Esophagus muscularis mucosa (tissue), 4 donors: ENCODE data around the gene TMEM198. TPM values are rescaled to one million over a fixed set of nuclear protein-coding genes. Genes with fewer than 3 reads are reported as not detected.

Experiments used
- DNase-seq: peaks from one replicate; pipeline ENCODE4 v3.0.0-alpha.2; 2017; ENCODE audit errors: extremely low spot score
- H3K27ac ChIP-seq, 4 donors: fragments of 200-600 bp; sonication (generic); replicated peaks in 1 of 4; 1 replicate in 3 of 4; 2 replicates in 1 of 4; pipeline ENCODE4 v1.5.1; 2016 to 2019; ENCODE audit warnings: mild to moderate bottlenecking in 1 of 4
- H3K27me3 ChIP-seq, 4 donors: fragments of 200-600 bp; sonication (generic); one replicate each; pipeline versions ENCODE4 v1.5.1 to v1.6.0; 2016 to 2019
- H3K36me3 ChIP-seq, 4 donors: fragments of 200-600 bp; sonication (generic); one replicate each; pipeline ENCODE4 v1.5.1; 2016 to 2019
- H3K4me1 ChIP-seq, 4 donors: fragments of 200-600 bp; sonication (generic); one replicate each; pipeline ENCODE4 v1.5.1; 2016 to 2019
- H3K4me3 ChIP-seq, 4 donors: fragments of 200-600 bp; sonication (generic); 1 replicate in 2 of 4; 2 replicates in 2 of 4; pipeline ENCODE4 v1.5.1; 2016 to 2019; ENCODE audit warnings: mild to moderate bottlenecking in 4 of 4, moderate library complexity in 1 of 4
- H3K9me3 ChIP-seq, 4 donors: fragments of 200-600 bp; sonication (generic); 1 replicate in 3 of 4; 2 replicates in 1 of 4; pipeline ENCODE4 v1.5.1; 2016 to 2019
- CTCF ChIP-seq, 3 experiments: fragments of 200-600 bp in 2 of 3; fragments of 450-650 bp in 1 of 3; sonication (generic) in 2 of 3; IDR thresholded peaks; one replicate each; pipeline ENCODE4 v1.5.1; 2017 to 2019; ENCODE audit warnings: antibody characterized with exemption in 3 of 3, mild to moderate bottlenecking in 2 of 3, moderate library complexity in 1 of 3
- EP300 ChIP-seq: sonication (generic); formaldehyde crosslinking; IDR thresholded peaks from one replicate; pipeline ENCODE4 v1.6.1; 2017; ENCODE audit warnings: antibody characterized with exemption
- POLR2A ChIP-seq: fragments of 450-650 bp; IDR thresholded peaks from one replicate; pipeline ENCODE4 v1.6.1; 2017; ENCODE audit warnings: antibody characterized with exemption, moderate library complexity, mild to moderate bottlenecking, low read depth
- POLR2AphosphoS5 ChIP-seq, 2 donors: sonication (generic); formaldehyde crosslinking; IDR thresholded peaks; one replicate each; pipeline ENCODE4 v1.6.1; 2017; ENCODE audit warnings: antibody characterized with exemption in 2 of 2
- whole genome bisulfite sequencing: methylation state at CpG from one replicate; pipeline ENCODE4 v1.1.5; 2018; 5-methylcytosine and 5-hydroxymethylcytosine counted together
- intact Hi-C: fragments of 100-400 bp; cut with DNase I; formaldehyde crosslinking; loops from one replicate; pipeline ENCODE4 v1.15.1; 2023
- total RNA-seq, 4 donors: library from RNA; depleted of rRNA; stranded (reverse); fragments of >200 nt; gene quantifications; one replicate each; pipeline versions ENCODE4 v1.1.0 to v1.2.1, GENCODE V29; 2016

The TMEM198 gene
- total RNA-seq, 4 donors from 2014 or later = 3.7 to 4.7 (median 4.2) TPM

DNA sequence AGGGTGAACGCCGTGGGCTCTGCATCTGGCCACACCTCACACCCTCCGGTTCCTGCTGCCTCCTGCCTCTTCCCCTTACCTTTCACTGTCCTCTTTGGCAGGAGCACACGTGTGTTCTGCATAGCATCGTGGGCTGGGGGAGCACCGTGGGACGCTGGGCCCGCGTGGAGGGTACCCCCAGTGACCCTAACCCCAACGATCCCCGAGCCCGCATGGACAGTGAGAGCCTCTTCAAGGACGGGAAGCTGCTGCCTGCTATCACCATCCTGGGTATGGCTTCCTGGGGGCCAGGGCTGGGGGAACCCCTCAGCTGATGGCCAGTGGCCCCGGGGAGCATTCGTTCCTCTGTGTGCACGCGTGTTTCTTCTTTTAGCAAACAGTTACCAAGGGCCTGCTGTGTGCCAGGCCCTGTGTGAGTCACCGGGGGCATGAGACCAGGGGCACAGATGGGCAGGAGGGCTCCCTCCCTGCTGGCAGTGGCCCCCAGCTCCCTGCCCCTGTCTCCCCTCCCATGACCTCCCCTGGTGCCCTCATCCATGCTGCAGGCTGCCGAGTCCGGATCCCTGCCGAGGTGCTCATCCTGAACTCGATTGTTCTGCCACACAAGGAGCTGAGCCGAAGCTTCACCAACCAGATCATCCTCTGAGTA is 37.6 kb upstream of the TMEM198 start:
- H3K36me3 ChIP-seq = peaks cover 20 to 63% (median 57%) of the 10 kb centered on the region in 4 donors
- peaks cover 0 to 31% (median 0%) of the 10 kb centered on the region in 4 donors for H3K27me3 ChIP-seq
- H3K27ac ChIP-seq = no peak overlapping the region
- intact Hi-C loops = no loop called here
- 80% methylated on average over 17 of the region's 23 CpGs for WGBS
- TF ChIP-seq POLR2AphosphoS5 (IDR thresholded peaks at IDR 0.05) (no peak), POLR2A (no peak), CTCF (IDR thresholded peaks at IDR 0.05) (no peak), EP300 (no peak)
- H3K9me3 ChIP-seq = no peaks in the 10 kb centered on the region
- no peak for DNase-seq
- H3K4me3 ChIP-seq = no peak overlapping the region
- H3K4me1 ChIP-seq = peaks cover 10 to 39% (median 29%) of the 10 kb centered on the region in 4 donors

DNA sequence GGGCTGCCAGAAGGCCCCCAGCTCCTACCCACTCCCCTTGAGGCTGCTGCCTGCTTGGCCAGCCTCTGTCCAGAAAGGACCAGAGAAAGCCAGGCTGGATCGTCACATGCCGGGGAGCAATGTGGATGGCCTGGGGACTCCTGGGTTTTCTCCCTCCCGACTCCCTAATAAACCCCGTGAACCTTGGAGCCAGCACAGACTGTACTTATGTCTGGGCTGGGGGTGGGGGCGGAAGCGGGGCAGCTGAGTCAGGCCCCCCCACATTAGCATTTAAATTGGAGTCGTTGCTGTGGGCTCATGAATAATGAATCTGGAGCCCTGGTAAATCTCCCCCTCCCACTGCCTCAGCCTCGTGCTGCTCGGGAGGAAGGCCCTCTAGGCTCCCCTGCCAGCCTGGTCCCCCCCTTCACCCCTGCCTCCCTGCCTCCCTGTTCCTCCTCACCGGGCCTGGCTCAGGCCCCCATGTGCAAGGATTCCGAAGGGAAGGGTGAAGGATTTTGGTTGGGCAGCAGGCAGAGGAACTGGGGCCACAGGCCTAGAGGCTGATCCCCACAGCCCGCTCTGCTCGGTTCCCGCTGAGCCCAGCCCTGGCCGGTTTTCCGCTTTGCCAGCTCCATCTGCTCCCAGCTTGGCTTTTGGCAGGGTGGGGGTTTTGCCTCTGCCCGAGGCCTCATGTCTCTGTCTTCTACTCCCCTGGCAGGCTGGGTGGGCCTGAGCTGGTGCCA is 36.9 kb upstream of the TMEM198 start:
- H3K36me3 ChIP-seq = peaks cover 20 to 59% (median 52%) of the 10 kb centered on the region in 4 donors
- TF ChIP-seq EP300 = no peak
- no peak for TF ChIP-seq POLR2A
- TF ChIP-seq POLR2AphosphoS5 (IDR thresholded peaks at IDR 0.05) = no peak
- no peak for TF ChIP-seq CTCF (IDR thresholded peaks at IDR 0.05)
- no peaks in the 10 kb centered on the region for H3K9me3 ChIP-seq
- intact Hi-C loops = no loop called here
- no peak for DNase-seq
- no peak overlapping the region for H3K4me3 ChIP-seq
- 81% methylated on average over 10 of the region's 17 CpGs for WGBS
- H3K4me1 ChIP-seq = peaks cover 10 to 33% (median 29%) of the 10 kb centered on the region in 4 donors
- H3K27ac ChIP-seq = no peak overlapping the region
- H3K27me3 ChIP-seq = peaks cover 0 to 38% (median 0%) of the 10 kb centered on the region in 4 donors

- Histone ChIP-seq H3K9me3 (no peaks in the 10 kb centered on the region), H3K4me3 (no peak overlapping the region), H3K36me3 (peaks cover 20 to 50% (median 43%) of the 10 kb centered on the region in 4 donors), H3K4me1 (peaks cover 10 to 33% (median 28%) of the 10 kb centered on the region in 4 donors), H3K27ac (no peak overlapping the region), H3K27me3 (peaks cover 0 to 47% (median 0%) of the 10 kb centered on the region in 4 donors)
- WGBS = 51% methylated on average over 8 of the region's 8 CpGs
- intact Hi-C loops = no loop called here
- no peak for DNase-seq
- TF ChIP-seq EP300 (no peak), CTCF (IDR thresholded peaks at IDR 0.05) (no peak), POLR2AphosphoS5 (IDR thresholded peaks at IDR 0.05) (no peak), POLR2A (no peak)
Measured at GRCh38 chr2:219507581-219508443, 36.0 kb upstream of the TMEM198 start.

GRCh38 chr2:219508444-219508734 is 35.4 kb upstream of the TMEM198 start:
- intact Hi-C loops = no loop called here
- H3K27ac ChIP-seq = no peak overlapping the region
- no peaks in the 10 kb centered on the region for H3K9me3 ChIP-seq
- H3K27me3 ChIP-seq = peaks cover 0 to 53% (median 0%) of the 10 kb centered on the region in 4 donors
- peaks cover 14 to 44% (median 39%) of the 10 kb centered on the region in 4 donors for H3K36me3 ChIP-seq
- peaks cover 10 to 33% (median 29%) of the 10 kb centered on the region in 4 donors for H3K4me1 ChIP-seq
- DNase-seq = no peak
- no peak overlapping the region for H3K4me3 ChIP-seq
- no peak for TF ChIP-seq CTCF (IDR thresholded peaks at IDR 0.05)
- TF ChIP-seq POLR2A = no peak
- no peak for TF ChIP-seq EP300
- TF ChIP-seq POLR2AphosphoS5 (IDR thresholded peaks at IDR 0.05) = no peak
- 83% methylated on average over 2 of the region's 4 CpGs for WGBS
